LNCaP clone FGC (cell line): ENCODE measurements around the gene MADD.
"Not testable (repeated sequence)": the region's sequence is repeated elsewhere in the genome, so short reads cannot be mapped to it uniquely, and the experiment has no call there.

ENCODE experiments used
- DNase-seq: peaks from one replicate; pipeline ENCODE4 v3.0.0-alpha.2; 2011; ENCODE audit warnings: low read depth
- H3K4me3 ChIP-seq: 2 replicates; pipeline ENCODE4 v1.5.1; 2011; ENCODE audit warnings: mild to moderate bottlenecking, low read depth, low read length, control low read depth
- TF ChIP-seq, protein P1 (sequence below): IDR thresholded peaks from 2 replicates; pipeline ENCODE4 v1.5.1; 2012; ENCODE audit warnings: mild to moderate bottlenecking; ENCODE audit not compliant: control insufficient read depth, insufficient read depth; ENCODE audit errors: extremely low read depth

MADD gene

GRCh38 chr11:47332303-47332711 is 62.4 kb downstream of the MADD start:
- TF ChIP-seq, protein P1, sequence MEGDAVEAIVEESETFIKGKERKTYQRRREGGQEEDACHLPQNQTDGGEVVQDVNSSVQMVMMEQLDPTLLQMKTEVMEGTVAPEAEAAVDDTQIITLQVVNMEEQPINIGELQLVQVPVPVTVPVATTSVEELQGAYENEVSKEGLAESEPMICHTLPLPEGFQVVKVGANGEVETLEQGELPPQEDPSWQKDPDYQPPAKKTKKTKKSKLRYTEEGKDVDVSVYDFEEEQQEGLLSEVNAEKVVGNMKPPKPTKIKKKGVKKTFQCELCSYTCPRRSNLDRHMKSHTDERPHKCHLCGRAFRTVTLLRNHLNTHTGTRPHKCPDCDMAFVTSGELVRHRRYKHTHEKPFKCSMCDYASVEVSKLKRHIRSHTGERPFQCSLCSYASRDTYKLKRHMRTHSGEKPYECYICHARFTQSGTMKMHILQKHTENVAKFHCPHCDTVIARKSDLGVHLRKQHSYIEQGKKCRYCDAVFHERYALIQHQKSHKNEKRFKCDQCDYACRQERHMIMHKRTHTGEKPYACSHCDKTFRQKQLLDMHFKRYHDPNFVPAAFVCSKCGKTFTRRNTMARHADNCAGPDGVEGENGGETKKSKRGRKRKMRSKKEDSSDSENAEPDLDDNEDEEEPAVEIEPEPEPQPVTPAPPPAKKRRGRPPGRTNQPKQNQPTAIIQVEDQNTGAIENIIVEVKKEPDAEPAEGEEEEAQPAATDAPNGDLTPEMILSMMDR, result no peak
- DNase-seq, result no peak
- H3K4me3 ChIP-seq, result no peak overlapping the region

DNA sequence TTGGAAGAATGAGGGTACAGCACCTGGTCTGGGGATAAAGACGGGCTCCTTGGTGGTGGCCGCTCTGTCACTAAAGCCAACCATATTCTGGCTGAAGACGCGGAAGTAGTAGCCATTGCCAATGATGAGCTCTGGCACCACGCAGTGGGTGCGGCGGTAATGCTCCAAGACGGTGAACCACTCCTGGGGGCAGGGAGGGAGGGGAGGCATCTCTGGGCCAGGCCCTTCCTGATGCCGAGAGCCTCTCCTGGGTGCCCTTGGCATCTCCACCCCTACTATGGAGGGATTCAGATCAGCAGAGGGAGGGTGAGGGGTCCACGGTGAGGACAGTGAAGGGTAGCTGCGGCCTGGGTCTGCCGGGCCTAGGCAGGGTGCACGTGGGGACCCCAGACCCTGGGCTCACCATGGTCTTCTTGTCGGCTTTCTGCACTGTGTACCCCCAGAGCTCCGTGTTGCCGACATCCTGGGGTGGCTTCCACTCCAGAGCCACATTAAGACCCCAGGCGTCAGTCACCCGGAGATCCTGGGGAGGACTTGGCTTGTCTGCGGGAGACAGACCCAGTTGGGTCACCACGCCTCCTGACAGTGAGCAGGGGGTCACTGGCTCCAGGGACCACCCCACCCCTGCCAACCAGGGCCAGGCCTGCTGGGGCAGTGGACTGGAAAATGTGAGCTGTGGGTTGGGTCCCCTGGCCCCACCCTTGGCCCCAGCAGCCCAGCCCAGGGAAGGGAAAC is 63.0 kb downstream of the MADD start:
- TF ChIP-seq, protein P1, result no peak
- H3K4me3 ChIP-seq, result no peak overlapping the region
- DNase-seq, result no peak

DNA sequence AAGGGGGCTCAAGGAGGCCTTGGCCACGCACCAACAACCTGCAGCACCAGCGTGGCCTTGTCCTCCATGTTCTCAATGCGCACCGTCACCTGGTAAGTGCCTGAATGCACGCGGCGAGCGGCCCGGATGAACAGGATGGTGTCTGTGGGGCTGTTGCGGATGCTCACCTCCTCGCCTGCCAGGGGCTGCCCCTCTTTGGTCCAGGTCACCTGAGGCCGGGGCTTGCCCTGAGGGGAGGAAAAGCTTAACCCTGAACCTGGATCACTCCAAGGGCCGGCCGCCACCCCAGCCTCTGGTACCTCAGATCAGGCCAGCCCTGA is 63.6 kb downstream of the MADD start:
- TF ChIP-seq, protein P1, result no peak
- no peak for DNase-seq
- no peak overlapping the region for H3K4me3 ChIP-seq

DNA sequence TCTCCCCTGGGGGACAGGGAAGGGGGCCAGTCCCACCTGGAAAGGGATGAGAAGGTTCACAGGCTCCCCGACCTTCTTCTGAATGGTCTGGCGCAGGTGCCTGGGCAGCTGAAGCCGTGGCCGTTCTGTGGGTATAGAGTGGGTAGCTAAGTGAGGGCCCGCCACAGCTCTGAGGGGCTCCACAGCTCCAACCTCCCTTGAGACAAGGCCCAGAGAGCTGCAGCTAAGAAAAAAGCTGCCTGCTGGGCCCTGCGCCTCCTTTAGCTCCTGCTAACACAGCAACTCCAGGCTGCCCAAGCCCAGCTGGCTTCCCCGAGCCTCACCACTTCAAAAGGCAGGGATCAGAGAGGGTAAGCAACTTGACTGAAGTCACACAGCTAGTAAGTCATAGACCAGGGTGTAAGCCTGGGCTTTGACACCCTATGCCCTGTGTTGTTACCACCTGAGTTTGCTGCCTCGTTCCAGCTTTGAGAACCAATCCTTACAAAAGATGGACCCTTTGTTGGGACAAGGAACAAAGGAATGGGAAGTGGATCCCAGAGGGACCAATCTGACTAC is 64.0 kb downstream of the MADD start:
- TF ChIP-seq, protein P1, result no peak
- H3K4me3 ChIP-seq, result no peak overlapping the region
- DNase-seq, result no peak

DNA sequence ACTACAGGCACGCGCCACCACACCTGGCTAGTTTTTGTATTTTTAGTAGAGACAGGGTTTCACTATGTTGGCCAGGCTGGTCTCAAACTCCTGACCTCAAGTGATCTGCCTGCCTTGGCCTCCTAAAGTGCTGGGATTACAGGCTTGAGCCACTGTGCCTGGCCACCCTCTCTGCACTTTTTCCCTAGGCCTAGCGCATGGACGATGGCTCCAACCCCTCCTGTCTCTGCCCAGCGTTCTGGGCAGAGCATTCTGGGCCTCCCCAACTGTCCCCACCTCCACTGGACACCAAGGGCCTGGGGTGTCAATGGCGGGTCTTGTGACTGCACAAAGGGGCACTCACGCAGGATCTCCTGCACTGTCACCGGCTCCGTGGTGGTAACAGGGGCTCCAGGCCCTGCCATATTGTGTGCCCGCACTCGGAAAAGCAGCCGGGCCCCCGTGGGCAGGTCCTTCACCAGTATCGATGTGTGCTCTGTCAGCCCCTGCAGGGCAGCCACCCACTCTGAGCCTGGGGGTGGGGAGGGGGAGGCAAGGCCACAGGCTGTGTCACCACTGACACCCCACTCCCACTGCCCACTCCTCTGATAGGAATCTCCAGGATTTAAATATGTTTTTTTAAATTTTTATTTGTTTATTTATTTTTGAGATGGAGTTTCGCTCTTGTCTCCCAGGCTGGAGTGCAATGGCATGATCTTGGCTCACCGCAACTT is 64.9 kb downstream of the MADD start:
- H3K4me3 ChIP-seq, DNase-seq: not testable (repeated sequence)

DNA sequence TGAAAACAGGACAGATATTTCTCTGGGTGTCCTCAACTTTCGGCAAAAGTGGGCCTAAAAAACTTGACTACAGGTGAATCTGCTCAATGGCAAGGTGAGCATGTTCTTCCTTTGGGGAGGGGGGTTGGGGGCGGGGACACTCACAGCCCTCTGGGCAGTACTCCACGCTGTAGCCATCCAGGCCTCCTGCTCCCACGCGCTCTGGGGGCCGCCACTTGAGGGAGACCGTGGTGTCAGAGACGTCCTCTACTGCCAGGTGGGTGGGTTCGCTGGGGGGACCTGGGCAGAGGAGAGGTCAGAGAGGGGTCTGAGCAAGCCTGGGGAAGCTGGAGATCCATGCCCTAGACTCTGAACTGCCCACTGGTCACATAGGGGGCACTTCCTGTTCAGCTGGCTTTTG is 65.8 kb downstream of the MADD start:
- DNase-seq, result no peak
- no peak overlapping the region for H3K4me3 ChIP-seq
- TF ChIP-seq, protein P1, result no peak

DNA sequence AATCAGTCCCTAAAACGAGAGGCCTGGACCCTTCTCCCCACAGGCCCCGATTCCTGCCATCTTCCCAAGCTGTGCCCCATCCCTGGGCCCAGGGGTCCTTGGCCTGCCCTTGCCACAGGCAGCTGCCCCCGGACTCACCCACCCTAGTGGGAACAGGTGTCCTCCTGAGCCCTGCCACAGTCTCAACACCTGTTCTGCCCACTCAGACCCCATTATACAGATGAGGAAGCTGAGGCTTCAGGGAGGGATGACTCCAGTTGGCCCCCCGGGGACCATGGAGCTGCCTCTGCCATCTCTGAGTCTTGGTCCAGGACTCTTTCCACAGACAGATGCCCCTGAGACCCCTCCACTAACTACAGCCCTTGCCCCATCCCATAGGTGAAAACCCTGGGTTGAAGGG is 66.7 kb downstream of the MADD start:
- no peak for DNase-seq
- no peak overlapping the region for H3K4me3 ChIP-seq
- TF ChIP-seq, protein P1, result no peak
